ENCODE data around the gene EPC1.

EPC1 gene

DNA sequence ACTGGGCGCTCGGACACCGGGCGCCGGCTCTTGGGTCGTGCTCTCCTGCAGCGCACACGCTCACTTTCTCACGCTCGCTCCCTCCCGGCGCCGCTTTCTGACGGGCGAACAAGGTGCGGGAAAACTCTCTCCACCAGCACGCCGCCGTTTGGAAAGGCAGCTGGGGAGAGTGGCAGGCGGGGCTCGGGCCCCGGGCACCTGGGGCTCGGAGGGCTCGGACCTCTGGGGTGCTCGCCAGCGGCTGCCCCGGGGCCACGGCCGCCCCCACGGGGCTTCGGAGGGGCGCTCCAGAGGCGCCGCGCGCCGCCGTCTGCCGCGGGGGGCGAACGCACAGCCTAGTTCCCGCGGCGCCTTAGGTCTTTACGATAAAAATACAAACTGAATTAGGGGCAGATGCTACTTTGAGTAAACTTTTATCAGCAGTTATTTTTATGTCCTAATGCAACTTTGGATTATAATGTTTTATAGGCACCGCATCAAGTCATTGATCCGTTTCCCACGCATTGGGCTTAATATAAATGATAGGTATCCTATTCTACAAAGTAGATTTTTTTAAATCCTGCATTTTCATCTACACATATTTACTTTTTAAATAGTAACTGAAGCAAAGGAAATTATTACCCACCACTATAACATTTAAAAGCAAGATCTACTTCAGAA is 535 bp upstream of the EPC1 start:
- TF ChIP-seq, protein P1, sequence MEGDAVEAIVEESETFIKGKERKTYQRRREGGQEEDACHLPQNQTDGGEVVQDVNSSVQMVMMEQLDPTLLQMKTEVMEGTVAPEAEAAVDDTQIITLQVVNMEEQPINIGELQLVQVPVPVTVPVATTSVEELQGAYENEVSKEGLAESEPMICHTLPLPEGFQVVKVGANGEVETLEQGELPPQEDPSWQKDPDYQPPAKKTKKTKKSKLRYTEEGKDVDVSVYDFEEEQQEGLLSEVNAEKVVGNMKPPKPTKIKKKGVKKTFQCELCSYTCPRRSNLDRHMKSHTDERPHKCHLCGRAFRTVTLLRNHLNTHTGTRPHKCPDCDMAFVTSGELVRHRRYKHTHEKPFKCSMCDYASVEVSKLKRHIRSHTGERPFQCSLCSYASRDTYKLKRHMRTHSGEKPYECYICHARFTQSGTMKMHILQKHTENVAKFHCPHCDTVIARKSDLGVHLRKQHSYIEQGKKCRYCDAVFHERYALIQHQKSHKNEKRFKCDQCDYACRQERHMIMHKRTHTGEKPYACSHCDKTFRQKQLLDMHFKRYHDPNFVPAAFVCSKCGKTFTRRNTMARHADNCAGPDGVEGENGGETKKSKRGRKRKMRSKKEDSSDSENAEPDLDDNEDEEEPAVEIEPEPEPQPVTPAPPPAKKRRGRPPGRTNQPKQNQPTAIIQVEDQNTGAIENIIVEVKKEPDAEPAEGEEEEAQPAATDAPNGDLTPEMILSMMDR (IDR thresholded peaks at IDR 0.05; ENCODE audit: low read length, missing control alignments), result no peak
- DNase-seq (ENCODE audit: low read depth), result no peak
- peak overlapping the region; percentile 81 for H3K4me3 ChIP-seq (replicated peaks; ENCODE audit: low read depth, low read length)

DNA sequence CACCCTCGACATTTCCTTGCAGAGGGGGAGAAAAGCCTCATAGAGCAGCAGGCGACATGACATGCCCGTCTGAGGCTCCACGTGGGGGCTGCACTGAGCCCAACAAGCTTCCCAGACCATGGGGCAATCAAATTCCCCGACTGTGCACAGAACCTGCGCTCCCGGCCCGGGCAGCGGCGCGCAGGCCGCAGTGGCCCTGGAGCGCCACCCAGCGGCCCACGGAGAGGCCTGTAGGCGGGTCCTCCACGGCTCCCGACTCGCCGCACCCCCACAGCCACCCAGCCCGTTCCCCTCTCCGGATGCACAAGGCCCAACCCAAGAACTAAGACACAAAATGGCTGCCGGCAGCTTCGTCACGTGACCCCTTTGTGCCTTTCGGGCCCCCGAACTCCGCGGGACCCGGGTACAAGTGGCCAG is 816 bp downstream of the EPC1 start:
- DNase-seq (ENCODE audit: low read depth), result peak; percentile 97
- H3K4me3 ChIP-seq (replicated peaks; ENCODE audit: low read depth, low read length), result peak overlapping the region; percentile 81
- TF ChIP-seq, protein P1 (IDR thresholded peaks at IDR 0.05; ENCODE audit: low read length, missing control alignments), result peak; percentile 57

DNA sequence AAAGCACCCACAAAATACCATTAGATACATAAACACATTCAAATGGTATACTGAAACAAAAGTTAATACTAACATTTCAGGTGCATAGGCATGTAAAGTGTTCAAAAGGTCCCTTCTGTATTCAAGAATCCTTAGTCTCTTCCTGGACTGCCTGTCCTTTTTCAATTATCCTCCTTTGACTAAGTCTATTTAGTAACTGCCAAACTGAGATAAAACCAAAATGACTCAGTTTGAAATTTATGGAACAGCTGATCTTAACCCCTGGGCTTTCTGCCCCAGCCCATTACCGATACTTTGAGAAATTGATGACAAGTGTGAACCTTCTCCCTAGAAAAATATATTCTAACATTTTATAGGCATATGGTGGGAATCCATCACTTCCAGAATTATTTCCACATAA is 5.4 kb downstream of the EPC1 start:
- TF ChIP-seq, protein P1 (IDR thresholded peaks at IDR 0.05; ENCODE audit: low read length, missing control alignments), result no peak
- H3K4me3 ChIP-seq (replicated peaks; ENCODE audit: low read depth, low read length), result no peak overlapping the region
- DNase-seq (ENCODE audit: low read depth), result no peak

DNA sequence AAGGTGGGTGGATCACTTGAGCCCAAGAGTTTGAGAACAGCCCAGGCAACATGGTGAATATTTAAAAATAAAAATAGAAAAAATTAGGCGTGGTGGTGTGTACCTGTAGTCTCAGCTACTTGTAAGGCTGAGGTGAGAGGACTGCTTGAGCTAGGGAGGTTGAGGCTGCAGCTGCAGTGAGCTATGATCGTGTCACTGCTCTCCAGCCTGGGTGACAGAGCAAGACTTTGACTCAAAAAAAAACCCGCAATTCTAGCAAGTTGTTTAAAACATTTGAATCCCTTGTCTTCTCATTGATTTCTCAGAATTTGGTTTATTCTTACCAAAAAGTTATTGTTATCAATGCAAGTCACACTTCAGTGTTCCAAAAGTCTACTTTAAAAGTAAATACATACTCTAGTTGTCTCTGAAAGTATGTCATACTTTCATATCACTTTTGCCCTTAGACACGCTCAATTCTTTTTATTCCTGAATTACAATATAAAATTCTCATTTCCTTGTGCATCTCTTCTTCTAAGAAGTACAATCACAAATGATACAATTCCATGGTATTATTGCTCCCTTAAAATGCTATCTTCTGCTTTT is 6.3 kb downstream of the EPC1 start:
- no peak overlapping the region for H3K4me3 ChIP-seq (replicated peaks; ENCODE audit: low read depth, low read length)
- no peak for DNase-seq (ENCODE audit: low read depth)
- TF ChIP-seq, protein P1 (IDR thresholded peaks at IDR 0.05; ENCODE audit: low read length, missing control alignments), result no peak

DNA sequence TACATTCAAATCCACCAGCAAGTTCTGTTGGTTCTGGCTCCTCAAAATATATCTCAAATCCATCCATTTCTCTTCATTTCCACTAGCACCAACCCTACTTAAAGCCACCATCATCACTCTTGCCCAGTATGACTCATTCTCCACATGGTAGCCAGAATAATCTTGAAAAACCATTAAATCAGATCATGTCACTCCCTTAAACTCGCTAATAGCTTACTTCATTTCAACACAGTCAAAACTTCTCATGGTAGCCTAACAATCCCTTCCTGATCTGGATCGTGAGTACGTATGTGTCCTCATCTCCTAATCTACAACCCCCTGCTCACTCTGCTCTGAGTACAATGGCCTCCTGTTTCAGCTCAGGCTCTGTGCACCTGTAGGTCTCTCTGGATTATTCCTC is 8.7 kb downstream of the EPC1 start:
- TF ChIP-seq, protein P1 (IDR thresholded peaks at IDR 0.05; ENCODE audit: low read length, missing control alignments), result no peak
- H3K4me3 ChIP-seq (replicated peaks; ENCODE audit: low read depth, low read length), result no peak overlapping the region
- no peak for DNase-seq (ENCODE audit: low read depth)

DNA sequence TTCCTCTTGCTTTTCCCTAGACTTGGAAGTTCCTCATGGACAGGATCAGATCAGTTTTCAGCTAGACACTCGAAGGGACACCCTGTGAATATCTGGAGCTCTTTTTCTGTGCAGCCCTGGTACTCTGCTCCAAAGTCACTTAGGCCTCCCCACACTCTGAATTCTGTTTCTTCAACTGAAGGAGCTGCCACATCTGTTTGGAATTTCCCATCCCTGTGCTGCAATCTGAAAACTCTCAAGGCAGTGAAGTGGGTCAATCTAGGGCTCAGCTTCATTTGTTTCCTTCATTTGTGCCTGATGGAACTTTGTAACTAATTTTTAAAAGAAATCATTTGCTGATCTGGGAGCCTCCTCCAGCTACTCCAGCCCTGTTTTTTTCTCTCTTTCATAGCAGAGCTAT is 9.6 kb downstream of the EPC1 start:
- TF ChIP-seq, protein P1 (IDR thresholded peaks at IDR 0.05; ENCODE audit: low read length, missing control alignments), result no peak
- no peak for DNase-seq (ENCODE audit: low read depth)

DNA sequence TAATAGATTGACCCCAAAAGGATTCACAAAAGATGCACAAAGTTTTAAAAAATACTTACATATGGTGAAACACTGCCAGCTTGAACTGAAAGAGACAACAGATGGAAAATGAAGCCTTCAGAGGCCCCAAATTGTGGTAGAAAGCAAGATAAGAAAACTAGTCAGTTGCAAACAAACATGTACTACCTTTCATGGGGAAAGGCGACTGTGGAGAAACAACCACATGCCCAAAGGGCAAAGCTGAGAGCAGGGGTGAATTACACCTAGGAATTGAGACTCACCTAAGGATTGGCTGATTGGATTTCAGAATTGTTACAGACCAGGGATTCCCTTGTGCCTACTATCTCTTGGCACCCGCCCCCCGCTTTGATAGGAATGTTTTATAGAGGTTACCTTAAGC is 13.1 kb downstream of the EPC1 start:
- H3K4me3 ChIP-seq (replicated peaks; ENCODE audit: low read depth, low read length), result no peak overlapping the region
- DNase-seq (ENCODE audit: low read depth), result no peak
- TF ChIP-seq, protein P1 (IDR thresholded peaks at IDR 0.05; ENCODE audit: low read length, missing control alignments), result no peak

More for the DNA sequence above, 9.6 kb downstream of the EPC1 start:
- no peak overlapping the region for H3K4me3 ChIP-seq (replicated peaks; ENCODE audit: low read depth, low read length)
